ENCODE results near the gene SLC27A2.

- TF ChIP-seq, protein P1, sequence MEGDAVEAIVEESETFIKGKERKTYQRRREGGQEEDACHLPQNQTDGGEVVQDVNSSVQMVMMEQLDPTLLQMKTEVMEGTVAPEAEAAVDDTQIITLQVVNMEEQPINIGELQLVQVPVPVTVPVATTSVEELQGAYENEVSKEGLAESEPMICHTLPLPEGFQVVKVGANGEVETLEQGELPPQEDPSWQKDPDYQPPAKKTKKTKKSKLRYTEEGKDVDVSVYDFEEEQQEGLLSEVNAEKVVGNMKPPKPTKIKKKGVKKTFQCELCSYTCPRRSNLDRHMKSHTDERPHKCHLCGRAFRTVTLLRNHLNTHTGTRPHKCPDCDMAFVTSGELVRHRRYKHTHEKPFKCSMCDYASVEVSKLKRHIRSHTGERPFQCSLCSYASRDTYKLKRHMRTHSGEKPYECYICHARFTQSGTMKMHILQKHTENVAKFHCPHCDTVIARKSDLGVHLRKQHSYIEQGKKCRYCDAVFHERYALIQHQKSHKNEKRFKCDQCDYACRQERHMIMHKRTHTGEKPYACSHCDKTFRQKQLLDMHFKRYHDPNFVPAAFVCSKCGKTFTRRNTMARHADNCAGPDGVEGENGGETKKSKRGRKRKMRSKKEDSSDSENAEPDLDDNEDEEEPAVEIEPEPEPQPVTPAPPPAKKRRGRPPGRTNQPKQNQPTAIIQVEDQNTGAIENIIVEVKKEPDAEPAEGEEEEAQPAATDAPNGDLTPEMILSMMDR (conservative IDR thresholded peaks at IDR 0.05 in 1 of 2, IDR thresholded peaks at IDR 0.05 in 1 of 2; ENCODE audit: extremely low read depth in 1 of 2, insufficient read depth in 1 of 2, low read depth in 1 of 2, low read length in 2 of 2) = no peak
- TF ChIP-seq EZH2 (IDR thresholded peaks at IDR 0.05; ENCODE audit: borderline replicate concordance, low read length) = no peak
Measured at GRCh38 chr15:50256188-50257041, 74.4 kb downstream of the SLC27A2 start.
